Activated T-cell treated with anti-CD3 and anti-CD28 coated beads for 48 hours (primary cell): Measurements from ENCODE around the gene CDC14B.
"Not testable (repeated sequence)": the region's sequence is repeated elsewhere in the genome, so short reads cannot be mapped to it uniquely, and the experiment has no call there.

Experiments used
- DNase-seq: peaks from one replicate; pipeline ENCODE4 v3.0.0-alpha.2; 2020; ENCODE audit warnings: low read depth

CDC14B gene

GRCh38 chr9:96619491-96620180, at the start of gene CDC14B:
TSS of gene CDC14B (minus strand) at chr9:96619843. CDS start at chr9:96619378, 465 bp downstream.
- peak; percentile 67 for DNase-seq

DNA sequence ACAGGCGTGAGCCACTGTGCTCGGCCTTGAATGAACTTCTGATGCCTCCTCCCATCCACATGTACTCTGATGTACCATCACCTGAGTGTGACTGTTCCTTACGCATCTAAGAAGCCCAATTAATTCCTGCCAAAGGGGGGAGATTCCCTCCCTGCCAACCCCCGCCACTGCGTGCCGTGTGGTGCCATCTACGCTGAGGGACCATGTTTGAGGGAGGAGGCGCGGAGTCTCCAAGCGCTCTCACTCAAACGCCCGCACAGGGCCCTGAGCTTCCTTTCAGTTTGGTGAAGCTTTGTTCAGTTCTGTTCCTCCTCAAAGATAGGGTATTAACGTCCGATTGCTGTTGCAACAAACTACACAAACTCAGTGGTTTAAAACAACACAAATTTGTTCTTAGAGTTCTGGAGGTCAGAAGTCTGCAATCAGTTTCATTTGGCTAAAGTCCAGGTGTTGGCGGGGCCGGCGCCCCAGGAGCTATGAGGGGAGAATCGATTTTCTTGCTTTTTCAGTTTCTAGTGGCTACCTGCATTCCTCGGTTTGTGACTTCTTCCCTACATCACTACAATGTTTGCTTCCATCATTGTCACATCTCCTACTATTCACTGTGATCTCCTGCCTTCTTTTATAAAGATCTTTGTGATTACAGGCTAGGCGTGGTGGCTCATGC, 49.4 kb upstream of the CDC14B start:
- DNase-seq = no peak

- no peak for DNase-seq
These were observed 47.7 kb upstream of the CDC14B start for GRCh38 chr9:96667363-96667728.

GRCh38 chr9:96666653-96667362, 47.2 kb upstream of the CDC14B start:
- not testable (repeated sequence) for DNase-seq

DNA sequence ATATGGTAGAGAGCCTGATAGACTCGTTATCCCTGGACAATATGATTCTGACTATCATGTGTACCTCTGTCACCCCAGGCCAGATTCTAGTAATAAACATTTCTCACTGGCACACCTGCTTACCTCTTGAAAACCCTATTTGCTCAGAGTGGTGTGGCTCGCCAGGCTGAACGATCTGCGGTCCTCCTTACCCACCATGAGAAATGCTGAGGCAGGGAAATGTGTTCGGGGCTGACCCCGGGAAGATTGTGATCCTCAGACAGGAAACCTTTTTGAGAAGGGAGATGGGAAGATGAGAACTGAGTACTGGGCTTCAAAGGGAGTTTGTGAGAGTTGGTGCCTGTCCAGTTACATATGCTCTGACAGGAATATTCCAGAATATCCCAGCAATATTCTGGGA, 46.1 kb upstream of the CDC14B start:
- DNase-seq = no peak

DNA sequence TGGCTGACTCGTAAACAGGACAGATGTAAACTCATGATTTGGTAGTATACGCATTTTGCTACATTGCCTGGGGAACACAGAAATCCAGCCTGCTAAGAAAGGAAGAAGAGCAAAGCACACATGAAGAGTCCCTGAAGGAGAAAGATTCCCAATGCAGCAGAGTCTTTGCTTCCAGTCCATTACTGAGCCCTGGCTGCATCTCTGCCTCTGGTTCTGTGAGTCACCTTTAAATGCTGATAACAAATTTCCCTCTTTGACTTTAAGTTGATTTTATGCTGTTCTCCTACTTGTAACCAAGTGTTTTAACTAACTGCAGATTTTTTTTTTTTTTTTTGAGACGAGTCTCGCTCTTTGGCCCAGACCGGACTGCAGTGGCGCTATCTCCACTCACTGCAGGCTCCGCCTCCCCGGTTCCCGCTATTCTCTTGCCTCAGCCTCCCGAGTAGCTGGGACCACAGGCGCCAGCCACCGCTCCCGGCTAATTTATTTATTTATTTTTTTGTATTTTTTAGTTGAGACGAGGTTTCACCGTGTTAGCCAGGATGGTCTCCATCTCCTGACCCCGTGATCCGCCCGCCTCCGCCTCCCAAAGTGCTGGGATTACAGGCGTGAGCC, 44.0 kb upstream of the CDC14B start:
- DNase-seq = no peak

- DNase-seq = no peak
These were observed 42.1 kb upstream of the CDC14B start for GRCh38 chr9:96661711-96662110.

GRCh38 chr9:96660692-96661248, 41.1 kb upstream of the CDC14B start:
- DNase-seq = no peak

DNA sequence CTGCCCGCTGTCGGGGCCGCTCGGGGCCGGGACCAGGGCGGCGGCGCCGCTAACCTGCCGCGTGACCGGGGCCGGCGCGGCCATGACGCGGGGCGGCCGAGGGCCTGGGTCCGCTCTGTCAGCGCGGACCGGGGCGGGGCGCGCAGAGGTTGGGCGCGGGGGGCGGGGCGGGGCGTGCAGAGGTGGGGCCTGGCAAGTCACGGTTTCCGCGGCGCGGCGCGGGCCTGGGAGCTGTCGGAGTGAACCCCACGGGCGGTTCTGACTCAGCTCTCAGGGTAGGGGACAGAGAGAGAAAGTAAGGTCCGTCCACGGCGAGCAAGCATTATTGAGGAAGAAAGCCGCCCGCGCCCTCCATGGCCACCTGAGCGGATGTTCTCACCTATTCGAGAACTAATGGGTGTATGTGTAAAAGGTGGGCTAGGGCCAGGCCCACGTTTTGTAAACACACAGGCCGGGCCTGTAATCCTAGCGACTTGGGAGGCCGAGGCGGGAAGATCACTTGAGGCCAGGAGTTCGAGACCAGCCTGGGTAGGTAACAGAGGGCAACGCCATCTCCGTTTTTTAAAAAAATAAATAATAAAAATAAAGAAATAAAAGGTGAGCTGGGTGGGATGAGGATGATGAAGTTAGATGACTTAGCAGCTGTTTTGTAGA, 35.7 kb upstream of the CDC14B start, which contains the start of gene PRXL2C:
Gene PRXL2C, minus strand, starts transcription at position 120 of the 654 bp plus-strand sequence. Its CDS starts 36 bp downstream, at position 84.
- DNase-seq = peak; percentile 77

DNA sequence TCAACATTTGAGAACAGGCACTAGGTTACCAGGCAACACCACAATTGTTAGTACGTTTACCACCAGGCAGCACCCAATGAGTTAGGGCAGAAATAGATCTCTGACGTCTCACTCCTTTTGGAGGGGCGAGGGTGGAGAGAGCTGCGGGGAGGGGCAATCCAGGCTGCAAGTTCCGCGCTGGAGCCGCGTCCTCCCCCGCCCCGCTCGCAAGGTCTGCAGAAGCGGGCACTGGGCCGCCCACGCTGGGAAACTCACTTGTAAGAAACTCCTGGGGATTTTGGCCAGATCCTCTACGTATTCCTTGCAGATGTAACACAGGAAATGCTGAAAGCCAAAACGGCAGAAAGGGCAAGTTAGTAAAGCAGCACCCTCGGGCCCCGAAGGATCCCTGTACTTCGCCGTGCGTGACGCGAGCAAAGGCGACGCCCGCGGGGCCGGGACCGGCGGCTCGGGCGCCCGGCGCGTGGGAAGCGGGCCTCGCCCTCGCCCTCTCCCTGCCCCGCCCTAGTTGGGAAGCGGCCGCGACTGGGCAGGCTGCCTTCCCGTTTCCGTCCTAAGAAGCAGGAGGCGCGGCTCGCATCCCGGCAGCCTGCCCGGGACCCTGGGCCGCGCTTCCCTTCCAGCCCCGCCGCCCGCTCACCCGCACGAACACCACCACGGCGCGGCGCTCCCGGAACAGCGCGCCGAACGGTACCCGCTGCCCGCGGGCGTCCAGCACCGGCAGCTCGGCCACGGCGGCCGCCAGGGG, 35.0 kb upstream of the CDC14B start:
- peak; percentile 49 for DNase-seq

DNA sequence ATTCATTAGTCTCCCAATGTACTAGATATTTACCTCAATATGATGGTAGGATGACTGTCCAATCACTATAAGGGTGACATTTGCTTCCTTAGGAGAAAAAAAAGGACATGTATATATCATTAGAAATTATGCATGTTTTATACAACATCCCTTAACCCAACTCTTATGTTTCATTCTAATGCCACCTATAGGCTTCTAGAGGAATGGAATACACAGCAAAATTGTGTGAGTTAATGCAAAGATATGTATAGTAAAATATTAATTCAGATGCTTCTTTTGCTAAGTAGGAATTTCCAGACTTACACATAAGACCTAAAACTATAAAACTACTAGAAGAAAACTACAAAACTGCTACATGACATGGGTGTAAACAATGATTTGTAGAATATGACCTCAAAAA, 32.0 kb upstream of the CDC14B start:
- no peak for DNase-seq

DNA sequence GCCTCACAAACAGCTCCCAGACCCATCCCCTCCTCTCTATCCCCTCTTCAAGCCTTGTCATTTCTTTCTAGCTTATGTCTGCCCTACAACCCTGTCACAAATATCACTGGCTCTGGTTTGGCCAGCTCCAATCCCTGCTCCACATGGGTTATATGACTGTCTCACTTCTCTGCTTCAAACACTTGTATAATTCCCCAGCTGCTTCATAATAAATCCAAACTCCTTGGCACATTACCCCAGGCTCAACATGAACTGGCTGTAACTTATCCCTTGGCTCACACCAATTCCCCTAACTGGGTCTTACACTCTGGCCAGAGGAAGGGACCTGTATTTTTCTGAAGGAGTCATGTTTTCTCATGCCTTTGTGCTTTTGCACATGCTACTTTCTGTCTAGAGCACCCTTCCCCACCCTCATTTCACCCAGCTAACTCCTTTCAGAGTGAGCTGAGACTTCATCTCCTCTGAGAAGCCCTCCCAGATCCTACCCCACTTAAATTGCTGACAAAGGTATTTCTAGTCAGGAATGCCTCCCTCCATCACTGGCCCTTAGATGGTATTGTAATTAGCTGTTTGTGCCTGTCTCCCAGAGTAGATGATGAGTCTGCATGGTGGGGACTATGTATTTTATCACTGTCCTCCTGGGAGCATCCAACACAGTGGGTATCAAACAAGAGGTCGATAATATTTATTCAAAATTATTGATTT, 30.1 kb upstream of the CDC14B start:
- DNase-seq = no peak

DNA sequence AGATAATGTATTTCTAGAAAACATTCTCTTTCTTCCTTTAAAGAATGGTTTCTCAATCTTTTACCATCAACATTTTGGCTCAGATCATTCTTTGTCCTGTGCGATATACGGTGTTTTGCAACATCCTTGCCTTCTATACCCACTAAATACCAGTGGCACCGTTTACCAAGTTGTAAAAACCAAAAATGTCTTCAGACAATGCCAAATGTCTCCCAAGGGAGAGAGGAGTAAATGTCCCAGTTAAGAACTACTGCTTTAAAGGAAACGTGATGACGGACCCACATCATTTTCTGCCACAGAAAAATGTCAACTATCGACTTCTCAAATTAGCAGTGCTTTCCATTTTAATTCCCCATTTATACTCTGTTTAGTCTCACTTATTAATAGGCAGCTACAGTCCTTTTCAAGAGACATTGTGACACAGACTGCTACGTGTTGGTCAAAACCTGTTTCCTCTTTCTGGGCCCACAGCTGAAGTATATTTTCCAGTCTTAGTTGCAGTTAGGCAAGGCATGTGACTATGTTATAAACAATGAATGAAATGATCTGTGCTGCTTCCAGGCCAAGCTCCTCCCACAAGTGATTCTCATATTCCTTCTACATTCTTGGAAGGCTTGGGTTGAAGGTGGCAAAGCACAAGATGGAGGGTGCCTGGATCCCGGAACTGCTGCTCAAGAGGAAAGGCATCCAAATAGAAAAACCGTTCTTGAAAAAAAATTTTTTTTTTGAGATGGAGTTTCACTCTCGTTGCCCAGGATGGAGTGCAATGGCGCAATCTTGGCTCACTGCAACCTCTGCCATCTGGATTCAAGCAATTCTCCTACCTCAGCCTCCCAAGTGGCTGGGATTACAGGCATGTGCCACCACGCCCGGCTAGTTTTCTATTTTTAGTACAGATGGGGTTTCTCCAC, 26.7 kb upstream of the CDC14B start:
- DNase-seq = no peak

GRCh38 chr9:96644137-96644536, 24.5 kb upstream of the CDC14B start:
- no peak for DNase-seq

GRCh38 chr9:96641514-96641913, 21.9 kb upstream of the CDC14B start:
- no peak for DNase-seq

DNA sequence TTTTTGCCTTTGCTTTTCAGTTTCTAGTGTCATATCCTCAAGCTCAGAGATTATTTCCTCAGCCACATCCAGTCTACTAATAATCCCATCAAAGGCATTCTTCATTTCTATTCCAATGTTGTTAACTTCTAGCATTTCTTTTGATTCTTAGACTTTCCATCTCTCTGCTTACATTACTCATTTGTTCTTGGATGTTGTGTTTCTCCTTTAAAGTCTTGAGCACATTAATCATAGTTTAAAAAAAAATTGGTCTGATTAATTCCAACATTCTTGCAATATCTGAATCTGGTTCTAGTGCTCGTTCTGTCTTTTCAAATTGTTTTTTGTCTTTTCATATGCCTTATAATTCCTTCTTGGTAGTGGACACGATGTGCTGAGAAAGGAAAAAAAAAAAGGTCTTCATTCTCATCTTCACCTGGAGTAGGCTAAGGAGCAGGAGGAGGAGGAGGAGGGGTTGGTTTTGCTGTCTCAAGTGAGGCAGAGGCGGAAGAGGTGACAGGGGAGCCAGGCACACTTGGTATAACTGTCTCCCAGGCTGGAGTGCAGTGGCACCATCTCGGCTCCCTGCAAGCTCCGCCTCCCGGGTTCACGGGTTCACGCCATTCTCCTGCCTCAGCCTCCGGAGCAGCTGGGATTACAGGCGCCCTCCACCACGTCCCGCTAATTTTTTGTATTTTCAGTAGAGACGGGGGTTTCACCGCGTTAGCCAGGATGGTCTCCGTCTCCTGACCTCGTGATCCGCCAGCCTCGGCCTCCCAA, 19.1 kb upstream of the CDC14B start:
- no peak for DNase-seq

- no peak for DNase-seq
These were observed 16.7 kb upstream of the CDC14B start for GRCh38 chr9:96636368-96636767.

- not testable (repeated sequence) for DNase-seq
These were observed 13.9 kb upstream of the CDC14B start for GRCh38 chr9:96633579-96633978.

GRCh38 chr9:96626912-96627311, 7.3 kb upstream of the CDC14B start:
- no peak for DNase-seq
